ENCODE data around the gene BCR.

BCR gene

GRCh38 chr22:23269441-23270211, 89.3 kb downstream of the BCR start:
- Histone ChIP-seq H3K27me3 (ENCODE audit: control insufficient read depth, insufficient read depth, low read length) (no peaks in the 10 kb centered on the region), H3K4me3 (ENCODE audit: low read depth, low read length) (no peak overlapping the region), H3K9me3 (ENCODE audit: control insufficient read depth, insufficient read depth, low read length) (no peaks in the 10 kb centered on the region), H3K9ac (ENCODE audit: low read depth, low read length) (no peak overlapping the region), H3K4me1 (ENCODE audit: control insufficient read depth, insufficient read depth, low read length) (peaks cover 26% of the 10 kb centered on the region), H3K36me3 (ENCODE audit: control insufficient read depth, insufficient read depth, low read length) (peaks cover 60% of the 10 kb centered on the region), H3K27ac (ENCODE audit: low read depth, low read length) (no peak overlapping the region)

GRCh38 chr22:23270212-23270733, 90.0 kb downstream of the BCR start:
- Histone ChIP-seq H3K9me3 (ENCODE audit: control insufficient read depth, insufficient read depth, low read length) (no peaks in the 10 kb centered on the region), H3K9ac (ENCODE audit: low read depth, low read length) (no peak overlapping the region), H3K4me3 (ENCODE audit: low read depth, low read length) (no peak overlapping the region), H3K27ac (ENCODE audit: low read depth, low read length) (peak overlapping the region; percentile 21), H3K36me3 (ENCODE audit: control insufficient read depth, insufficient read depth, low read length) (peaks cover 60% of the 10 kb centered on the region), H3K27me3 (ENCODE audit: control insufficient read depth, insufficient read depth, low read length) (no peaks in the 10 kb centered on the region), H3K4me1 (ENCODE audit: control insufficient read depth, insufficient read depth, low read length) (peaks cover 26% of the 10 kb centered on the region)

GRCh38 chr22:23270798-23271596, 90.7 kb downstream of the BCR start:
- Histone ChIP-seq H3K36me3 (ENCODE audit: control insufficient read depth, insufficient read depth, low read length) (peaks cover 60% of the 10 kb centered on the region), H3K9ac (ENCODE audit: low read depth, low read length) (no peak overlapping the region), H3K27ac (ENCODE audit: low read depth, low read length) (no peak overlapping the region), H3K4me1 (ENCODE audit: control insufficient read depth, insufficient read depth, low read length) (peaks cover 26% of the 10 kb centered on the region), H3K9me3 (ENCODE audit: control insufficient read depth, insufficient read depth, low read length) (no peaks in the 10 kb centered on the region), H3K4me3 (ENCODE audit: low read depth, low read length) (no peak overlapping the region), H3K27me3 (ENCODE audit: control insufficient read depth, insufficient read depth, low read length) (no peaks in the 10 kb centered on the region)

- Histone ChIP-seq H3K36me3 (ENCODE audit: control insufficient read depth, insufficient read depth, low read length) (peaks cover 63% of the 10 kb centered on the region), H3K27ac (ENCODE audit: low read depth, low read length) (no peak overlapping the region), H3K4me3 (ENCODE audit: low read depth, low read length) (no peak overlapping the region), H3K9ac (ENCODE audit: low read depth, low read length) (no peak overlapping the region), H3K9me3 (ENCODE audit: control insufficient read depth, insufficient read depth, low read length) (no peaks in the 10 kb centered on the region), H3K27me3 (ENCODE audit: control insufficient read depth, insufficient read depth, low read length) (no peaks in the 10 kb centered on the region), H3K4me1 (ENCODE audit: control insufficient read depth, insufficient read depth, low read length) (peaks cover 26% of the 10 kb centered on the region)
Measured at GRCh38 chr22:23271597-23271908, 91.2 kb downstream of the BCR start.

- peaks cover 26% of the 10 kb centered on the region for H3K4me1 ChIP-seq (ENCODE audit: control insufficient read depth, insufficient read depth, low read length)
- no peaks in the 10 kb centered on the region for H3K9me3 ChIP-seq (ENCODE audit: control insufficient read depth, insufficient read depth, low read length)
- no peaks in the 10 kb centered on the region for H3K27me3 ChIP-seq (ENCODE audit: control insufficient read depth, insufficient read depth, low read length)
- peaks cover 71% of the 10 kb centered on the region for H3K36me3 ChIP-seq (ENCODE audit: control insufficient read depth, insufficient read depth, low read length)
- H3K4me3 ChIP-seq (ENCODE audit: low read depth, low read length) = no peak overlapping the region
- no peak overlapping the region for H3K27ac ChIP-seq (ENCODE audit: low read depth, low read length)
- no peak overlapping the region for H3K9ac ChIP-seq (ENCODE audit: low read depth, low read length)
Measured at GRCh38 chr22:23272371-23272770, 92.1 kb downstream of the BCR start.

DNA sequence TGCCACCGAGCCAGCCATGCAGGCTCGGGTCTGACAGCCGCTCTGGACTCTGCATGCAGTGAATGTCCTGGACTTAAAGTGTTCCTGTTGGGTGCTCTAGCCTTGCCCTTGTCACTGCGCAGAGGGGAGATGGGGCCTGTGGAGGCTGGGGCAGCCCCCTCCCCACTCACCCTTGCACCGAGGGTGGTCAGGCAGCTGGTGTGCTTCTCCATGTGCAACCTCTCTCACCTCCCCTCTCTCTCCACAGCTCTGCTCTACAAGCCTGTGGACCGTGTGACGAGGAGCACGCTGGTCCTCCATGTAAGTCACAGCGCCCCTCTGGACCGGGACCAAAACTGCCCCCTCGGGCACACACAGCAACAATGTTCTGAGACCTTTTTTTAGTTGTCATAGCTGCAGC, 92.5 kb downstream of the BCR start:
- H3K36me3 ChIP-seq (ENCODE audit: control insufficient read depth, insufficient read depth, low read length) = peaks cover 71% of the 10 kb centered on the region
- H3K4me1 ChIP-seq (ENCODE audit: control insufficient read depth, insufficient read depth, low read length) = peaks cover 22% of the 10 kb centered on the region
- H3K9ac ChIP-seq (ENCODE audit: low read depth, low read length) = no peak overlapping the region

GRCh38 chr22:23273445-23274145, 93.3 kb downstream of the BCR start:
- Histone ChIP-seq H3K9ac (ENCODE audit: low read depth, low read length) (no peak overlapping the region), H3K4me3 (ENCODE audit: low read depth, low read length) (no peak overlapping the region), H3K36me3 (ENCODE audit: control insufficient read depth, insufficient read depth, low read length) (peaks cover 73% of the 10 kb centered on the region), H3K4me1 (ENCODE audit: control insufficient read depth, insufficient read depth, low read length) (peaks cover 15% of the 10 kb centered on the region), H3K27me3 (ENCODE audit: control insufficient read depth, insufficient read depth, low read length) (no peaks in the 10 kb centered on the region), H3K27ac (ENCODE audit: low read depth, low read length) (no peak overlapping the region), H3K9me3 (ENCODE audit: control insufficient read depth, insufficient read depth, low read length) (no peaks in the 10 kb centered on the region)

More for the DNA sequence above, 92.5 kb downstream of the BCR start:
- H3K27me3 ChIP-seq (ENCODE audit: control insufficient read depth, insufficient read depth, low read length) = no peaks in the 10 kb centered on the region
- H3K4me3 ChIP-seq (ENCODE audit: low read depth, low read length) = no peak overlapping the region
- H3K27ac ChIP-seq (ENCODE audit: low read depth, low read length) = no peak overlapping the region
- no peaks in the 10 kb centered on the region for H3K9me3 ChIP-seq (ENCODE audit: control insufficient read depth, insufficient read depth, low read length)

GRCh38 chr22:23274146-23274526, 93.8 kb downstream of the BCR start:
- no peak overlapping the region for H3K9ac ChIP-seq (ENCODE audit: low read depth, low read length)
- no peak overlapping the region for H3K4me3 ChIP-seq (ENCODE audit: low read depth, low read length)
- H3K36me3 ChIP-seq (ENCODE audit: control insufficient read depth, insufficient read depth, low read length) = peaks cover 78% of the 10 kb centered on the region
- no peak overlapping the region for H3K27ac ChIP-seq (ENCODE audit: low read depth, low read length)
- no peaks in the 10 kb centered on the region for H3K27me3 ChIP-seq (ENCODE audit: control insufficient read depth, insufficient read depth, low read length)
- H3K4me1 ChIP-seq (ENCODE audit: control insufficient read depth, insufficient read depth, low read length) = peaks cover 11% of the 10 kb centered on the region
- H3K9me3 ChIP-seq (ENCODE audit: control insufficient read depth, insufficient read depth, low read length) = no peaks in the 10 kb centered on the region

DNA sequence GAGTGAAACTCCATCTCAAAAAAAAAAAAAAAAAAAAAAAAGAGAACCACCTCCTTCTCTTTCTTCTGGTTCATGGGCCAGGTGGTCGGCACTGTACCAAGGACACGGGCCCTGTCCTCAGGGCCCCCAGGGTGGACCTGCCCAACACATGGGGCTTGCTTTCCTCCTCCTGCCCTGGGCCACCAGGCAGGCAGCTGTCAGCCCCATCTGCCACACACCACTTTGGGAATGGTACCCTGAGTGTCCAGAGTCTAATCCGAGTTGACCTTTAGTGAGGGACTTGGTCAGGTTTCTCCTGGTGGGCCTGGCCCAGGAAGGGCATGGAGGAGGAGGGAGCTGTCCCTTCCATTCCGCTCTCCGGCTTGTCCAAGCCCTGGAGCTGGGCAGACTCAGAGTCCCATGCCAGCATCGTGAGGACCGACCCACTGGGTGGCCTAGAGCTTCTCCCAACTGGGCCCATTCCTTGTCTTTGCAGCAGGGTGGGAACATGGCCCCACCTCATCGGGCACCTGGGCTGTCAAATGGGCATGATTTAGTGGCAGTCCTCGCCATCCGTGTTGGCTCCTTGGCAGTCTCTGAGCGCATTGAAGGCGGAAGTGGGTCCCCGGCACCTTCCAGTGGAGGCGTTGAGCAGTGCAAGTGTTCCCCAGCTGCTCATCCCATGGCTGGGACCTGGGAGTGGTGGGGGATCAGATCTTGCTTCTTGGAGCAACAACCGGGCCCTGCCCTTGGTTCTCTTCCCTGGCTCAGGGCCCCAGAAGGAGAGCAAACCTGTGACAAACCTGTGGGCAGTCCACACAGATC, 94.8 kb downstream of the BCR start:
- Histone ChIP-seq H3K36me3 (ENCODE audit: control insufficient read depth, insufficient read depth, low read length) (peaks cover 87% of the 10 kb centered on the region), H3K9me3 (ENCODE audit: control insufficient read depth, insufficient read depth, low read length) (no peaks in the 10 kb centered on the region), H3K9ac (ENCODE audit: low read depth, low read length) (no peak overlapping the region), H3K4me3 (ENCODE audit: low read depth, low read length) (no peak overlapping the region), H3K27me3 (ENCODE audit: control insufficient read depth, insufficient read depth, low read length) (no peaks in the 10 kb centered on the region), H3K27ac (ENCODE audit: low read depth, low read length) (no peak overlapping the region), H3K4me1 (ENCODE audit: control insufficient read depth, insufficient read depth, low read length) (peaks cover 2% of the 10 kb centered on the region; the same call in 1 of the 2 replicates)

- H3K27me3 ChIP-seq (ENCODE audit: control insufficient read depth, insufficient read depth, low read length) = no peaks in the 10 kb centered on the region
- H3K4me3 ChIP-seq (ENCODE audit: low read depth, low read length) = no peak overlapping the region
- H3K9ac ChIP-seq (ENCODE audit: low read depth, low read length) = no peak overlapping the region
- no peaks in the 10 kb centered on the region for H3K4me1 ChIP-seq (ENCODE audit: control insufficient read depth, insufficient read depth, low read length)
- no peak overlapping the region for H3K27ac ChIP-seq (ENCODE audit: low read depth, low read length)
- no peaks in the 10 kb centered on the region for H3K9me3 ChIP-seq (ENCODE audit: control insufficient read depth, insufficient read depth, low read length)
- peaks cover 91% of the 10 kb centered on the region for H3K36me3 ChIP-seq (ENCODE audit: control insufficient read depth, insufficient read depth, low read length)
Measured at GRCh38 chr22:23275751-23276150, 95.4 kb downstream of the BCR start.
